H9 (cell line): ENCODE results near the gene ZNF791. TPM values are rescaled to one million over a fixed set of nuclear protein-coding genes. Genes with fewer than 3 reads are reported as not detected.

Experiments used
- DNase-seq: peaks from one replicate; pipeline ENCODE4 v3.0.0-alpha.2; 2017
- H2AFZ ChIP-seq: one replicate; pipeline ENCODE4 v1.6.1; 2013; ENCODE audit warnings: mild to moderate bottlenecking, low read length, control low read depth, moderate library complexity
- H2AK5ac ChIP-seq: 2 replicates; pipeline ENCODE4 v1.6.1; 2013; ENCODE audit warnings: low read length, control low read depth, mixed read lengths; ENCODE audit not compliant: insufficient read length
- H2BK120ac ChIP-seq: one replicate; pipeline ENCODE4 v1.6.1; 2013; ENCODE audit warnings: low read depth, mild to moderate bottlenecking, low read length, control low read depth, inconsistent platforms; ENCODE audit not compliant: poor library complexity, severe bottlenecking
- H2BK12ac ChIP-seq: 2 replicates; pipeline ENCODE4 v1.6.1; 2013; ENCODE audit warnings: low read length, control low read depth, mixed read lengths, low read depth; ENCODE audit not compliant: insufficient read length
- H2BK15ac ChIP-seq: 2 replicates; pipeline ENCODE4 v1.6.1; 2013; ENCODE audit warnings: low read depth, low read length, control low read depth
- H2BK20ac ChIP-seq: one replicate; pipeline ENCODE4 v1.6.1; 2013; ENCODE audit warnings: low read depth, mild to moderate bottlenecking, low read length, control low read depth, inconsistent platforms; ENCODE audit not compliant: poor library complexity, severe bottlenecking
- H2BK5ac ChIP-seq: 2 replicates; pipeline ENCODE4 v1.6.1; 2013; ENCODE audit warnings: low read length, control low read depth, mixed read lengths; ENCODE audit not compliant: insufficient read length
- H3K14ac ChIP-seq: 2 replicates; pipeline ENCODE4 v1.6.1; 2013; ENCODE audit warnings: low read length, control low read depth; ENCODE audit not compliant: insufficient read depth
- H3K18ac ChIP-seq: 2 replicates; pipeline ENCODE4 v1.6.1; 2013; ENCODE audit warnings: low read depth, mild to moderate bottlenecking, mixed read lengths, low read length, control low read depth; ENCODE audit not compliant: insufficient read length
- H3K23ac ChIP-seq: 2 replicates; pipeline ENCODE4 v1.6.1; 2013; ENCODE audit warnings: low read length, control low read depth, mixed read lengths, low read depth; ENCODE audit not compliant: insufficient read length
- H3K23me2 ChIP-seq: 2 replicates; pipeline ENCODE4 v1.6.1; 2013; ENCODE audit warnings: low read depth, mild to moderate bottlenecking, mixed read lengths, low read length, control low read depth; ENCODE audit not compliant: insufficient read length, poor library complexity, severe bottlenecking
- H3K27ac ChIP-seq: 2 replicates; pipeline ENCODE4 v1.5.1; 2013; ENCODE audit warnings: low read length, control low read depth, mixed read lengths, low read depth; ENCODE audit not compliant: insufficient read length
- H3K27me3 ChIP-seq: 2 replicates; pipeline ENCODE4 v1.6.1; 2013; ENCODE audit warnings: low read length, control low read depth, inconsistent platforms; ENCODE audit not compliant: insufficient read depth
- H3K4ac ChIP-seq: 2 replicates; pipeline ENCODE4 v1.6.1; 2013; ENCODE audit warnings: low read depth, mild to moderate bottlenecking, control low read depth, inconsistent platforms, low read length, moderate library complexity
- H3K4me1 ChIP-seq: 2 replicates; pipeline ENCODE4 v1.6.1; 2013; ENCODE audit warnings: low read length, control low read depth, inconsistent platforms; ENCODE audit not compliant: insufficient read depth
- H3K4me2 ChIP-seq: 2 replicates; pipeline ENCODE4 v1.6.1; 2013; ENCODE audit warnings: low read length, control low read depth, mixed read lengths; ENCODE audit not compliant: insufficient read length, insufficient read depth
- H3K56ac ChIP-seq: 2 replicates; pipeline ENCODE4 v1.6.1; 2013; ENCODE audit warnings: low read depth, mild to moderate bottlenecking, mixed read lengths, low read length, control low read depth; ENCODE audit not compliant: insufficient read length
- H3K79me1 ChIP-seq: 2 replicates; pipeline ENCODE4 v1.6.1; 2013; ENCODE audit warnings: low read depth, mild to moderate bottlenecking, moderate library complexity, low read length, control low read depth, inconsistent platforms; ENCODE audit not compliant: insufficient read depth, poor library complexity, severe bottlenecking
- H3K79me2 ChIP-seq: 2 replicates; pipeline ENCODE4 v1.6.1; 2013; ENCODE audit warnings: low read length, control low read depth, inconsistent platforms; ENCODE audit not compliant: insufficient read depth
- H3K9ac ChIP-seq: 2 replicates; pipeline ENCODE4 v1.6.1; 2013; ENCODE audit warnings: low read length, control low read depth, mixed read lengths; ENCODE audit not compliant: insufficient read length; ENCODE audit errors: extremely low read depth
- H3K9me3 ChIP-seq: one replicate; pipeline ENCODE4 v1.6.1; 2013; ENCODE audit warnings: low read depth, low read length, inconsistent platforms; ENCODE audit not compliant: control insufficient read depth
- H3T11ph ChIP-seq: one replicate; pipeline ENCODE4 v1.6.1; 2013; ENCODE audit warnings: mild to moderate bottlenecking, low read length, control low read depth, inconsistent platforms
- H4K20me1 ChIP-seq: one replicate; pipeline ENCODE4 v1.6.1; 2013; ENCODE audit not compliant: control insufficient read depth, insufficient read length, insufficient read depth
- H4K5ac ChIP-seq: 2 replicates; pipeline ENCODE4 v1.6.1; 2013; ENCODE audit warnings: low read depth, mild to moderate bottlenecking, mixed read lengths, low read length, control low read depth; ENCODE audit not compliant: insufficient read length
- H4K8ac ChIP-seq: replicated peaks from 2 replicates; pipeline ENCODE4 v1.6.1; 2013; ENCODE audit warnings: low read length, control low read depth, mixed read lengths, low read depth; ENCODE audit not compliant: insufficient read length
- H4K91ac ChIP-seq: 2 replicates; pipeline ENCODE4 v1.6.1; 2013; ENCODE audit warnings: low read depth, mild to moderate bottlenecking, moderate library complexity, mixed read lengths, low read length, control low read depth; ENCODE audit not compliant: insufficient read length
- H3K27ac Mint-ChIP-seq, 3 experiments: 2 replicates in 2 of 3; 3 replicates in 1 of 3; pipeline ENCODE4 v1.8.0; 2020 to 2021; ENCODE audit warnings: mixed read lengths in 3 of 3, mild to moderate bottlenecking in 1 of 3, moderate library complexity in 1 of 3
- H3K27me3 Mint-ChIP-seq: 2 replicates; pipeline ENCODE4 v1.8.0; 2021; ENCODE audit warnings: low read depth, mild to moderate bottlenecking, moderate library complexity, mixed read lengths
- H3K36me3 Mint-ChIP-seq, 3 experiments: 2 replicates in 2 of 3; 3 replicates in 1 of 3; pipeline ENCODE4 v1.8.0; 2020 to 2021; ENCODE audit warnings: low read depth in 3 of 3, mixed read lengths in 3 of 3; ENCODE audit not compliant: insufficient read depth in 1 of 3
- H3K4me1 Mint-ChIP-seq, 2 experiments: 2 replicates each; pipeline ENCODE4 v1.8.0; 2020; ENCODE audit warnings: mixed read lengths in 2 of 2
- H3K4me3 Mint-ChIP-seq, 2 experiments: 2 replicates in 1 of 2; 3 replicates in 1 of 2; pipeline ENCODE4 v1.8.0; 2020 to 2021; ENCODE audit warnings: mild to moderate bottlenecking in 2 of 2, mixed read lengths in 2 of 2, moderate library complexity in 1 of 2
- H3K9me3 Mint-ChIP-seq, 2 experiments: 2 replicates in 1 of 2; 3 replicates in 1 of 2; pipeline ENCODE4 v1.8.0; 2020; ENCODE audit warnings: mild to moderate bottlenecking in 2 of 2, mixed read lengths in 2 of 2, moderate library complexity in 1 of 2
- CTCF ChIP-seq: fragments of 200-600 bp; sonication (generic); conservative IDR thresholded peaks from 3 replicates; pipeline ENCODE4 v1.8.0; 2021; ENCODE audit warnings: antibody characterized with exemption, mild to moderate bottlenecking
- WGBS: extraction: QIAGEN DNeasy Blood & Tissue Kit; methylation state at CpG from one replicate; pipeline ENCODE4 v1.1.7; 2013; ENCODE audit warnings: missing lambda C conversion rate, low lambda C conversion rate, mixed read lengths; ENCODE audit not compliant: insufficient read length; ENCODE audit errors: extremely low coverage; 5-methylcytosine and 5-hydroxymethylcytosine counted together
- total RNA-seq: library from RNA; stranded (reverse); gene quantifications from 2 replicates; pipeline ENCODE4 v1.2.1, GENCODE V29; 2021

ZNF791 gene
- total RNA-seq, 1 experiment from 2014 or later = 20.2 TPM

GRCh38 chr19:12665671-12666264 lies 55.0 kb downstream of the ZNF791 start:
- Histone ChIP-seq H4K5ac (no peak overlapping the region), H3K9ac (peak overlapping the region; percentile 60), H2AK5ac (no peak overlapping the region), H3K27ac (no peak overlapping the region), H2BK12ac (no peak overlapping the region), H4K20me1 (no peaks in the 10 kb centered on the region), H3K18ac (no peak overlapping the region), H3K9me3 (no peaks in the 10 kb centered on the region), H3K4ac (no peak overlapping the region), H2BK5ac (no peak overlapping the region), H3K23me2 (peaks cover 24% of the 10 kb centered on the region), H3K79me1 (no peaks in the 10 kb centered on the region), H3K4me2 (peak overlapping the region; percentile 83), H2BK120ac (no peak overlapping the region), H3K23ac (no peak overlapping the region), H3K4me1 (no peaks in the 10 kb centered on the region), H3K56ac (no peak overlapping the region), H3K27me3 (no peaks in the 10 kb centered on the region), H2BK20ac (no peak overlapping the region), H3K14ac (no peak overlapping the region), H2BK15ac (no peak overlapping the region), H3T11ph (no peak overlapping the region), H4K8ac (no peak overlapping the region), H2AFZ (no peak overlapping the region), H3K79me2 (no peaks in the 10 kb centered on the region), H4K91ac (no peak overlapping the region)
- peaks cover 3 to 31% (median 26%) of the 10 kb centered on the region in 3 experiments; a peak in 6 of 7 replicates for H3K36me3 Mint-ChIP-seq
- peak overlapping the region; percentile 93 to 94 for H3K4me3 Mint-ChIP-seq
- peaks cover 2% of the 10 kb centered on the region for H3K27me3 Mint-ChIP-seq
- H3K4me1 Mint-ChIP-seq = peaks cover 27 to 46% of the 10 kb centered on the region in 2 experiments
- peak overlapping the region in 2 of 3 experiments; percentile 2 to 91; a peak in 3 of 7 replicates for H3K27ac Mint-ChIP-seq
- no peak for DNase-seq
- no CpG with 5 or more reads among the region's 12 CpGs for WGBS
- no peak for TF ChIP-seq CTCF
- H3K9me3 Mint-ChIP-seq = peaks cover 0 to 1% of the 10 kb centered on the region in 2 experiments; a peak in 2 of 5 replicates
